H1 (cell line): ENCODE data around the gene PDGFD. TPM values are rescaled to one million over a fixed set of nuclear protein-coding genes. Genes with fewer than 3 reads are reported as not detected.

Experiments
- CTCF ChIA-PET: fragments of 300-600 bp; sonication (Branson Sonifier 250); formaldehyde crosslinking; loops from one replicate; lab custom pipeline; 2021; ENCODE audit not compliant: partially characterized antibody; lab: Charles Lee
- POLR2A ChIA-PET: fragments of 300-600 bp; sonication (Branson Sonifier 250); formaldehyde crosslinking; loops from one replicate; lab custom pipeline; 2021; ENCODE audit warnings: inconsistent platforms; ENCODE audit not compliant: partially characterized antibody; lab: Charles Lee
- DNase-seq, 2 experiments: peaks; one replicate each; pipeline versions ENCODE4 v3.0.0 to v3.0.0-alpha.2; 2010 to 2022; ENCODE audit warnings: low spot score in 2 of 2, low read depth in 1 of 2, mixed read lengths in 1 of 2
- FAIRE-seq: peaks from 2 replicates; lab custom pipeline; 2011; peaks lifted over from hg19 to GRCh38; lab: Jason Lieb, UNC
- H2AFZ ChIP-seq: 2 replicates; pipeline ENCODE4 v1.8.1; 2012; ENCODE audit warnings: low read length, inconsistent platforms
- H2AK5ac ChIP-seq: 2 replicates; pipeline ENCODE4 v1.6.1; 2013; ENCODE audit warnings: low read depth, low read length
- H2BK120ac ChIP-seq: replicated peaks from 2 replicates; pipeline ENCODE3; 2013; ENCODE audit warnings: low read depth, low read length, inconsistent platforms
- H2BK12ac ChIP-seq: 2 replicates; pipeline ENCODE4 v1.6.1; 2013; ENCODE audit warnings: low read depth, low read length
- H2BK15ac ChIP-seq: 2 replicates; pipeline ENCODE4 v1.6.1; 2013; ENCODE audit warnings: low read length
- H2BK20ac ChIP-seq: 2 replicates; pipeline ENCODE4 v1.6.1; 2013; ENCODE audit warnings: low read length
- H2BK5ac ChIP-seq: 2 replicates; pipeline ENCODE4 v1.6.1; 2013; ENCODE audit warnings: low read depth, low read length
- H3K14ac ChIP-seq: 2 replicates; pipeline ENCODE4 v1.6.1; 2013; ENCODE audit warnings: inconsistent platforms; ENCODE audit not compliant: insufficient read length
- H3K18ac ChIP-seq: 2 replicates; pipeline ENCODE4 v1.6.1; 2013; ENCODE audit warnings: low read length; ENCODE audit errors: extremely low read depth
- H3K23ac ChIP-seq: 2 replicates; pipeline ENCODE4 v1.6.1; 2013; ENCODE audit warnings: inconsistent platforms; ENCODE audit not compliant: insufficient read length
- H3K23me2 ChIP-seq: 2 replicates; pipeline ENCODE4 v1.6.1; 2013; ENCODE audit warnings: low read depth, low read length
- H3K27ac ChIP-seq: 2 replicates; pipeline ENCODE4 v1.6.1; 2011; ENCODE audit warnings: low read depth, low read length, inconsistent platforms
- H3K27me3 ChIP-seq, 4 experiments: replicated peaks in 1 of 4; 1 replicate in 1 of 4; 2 replicates in 3 of 4; pipeline versions ENCODE4 v1.6.1 to v1.8.1; 2011 to 2013; ENCODE audit warnings: low read length in 3 of 4, mild to moderate bottlenecking in 3 of 4, inconsistent platforms in 2 of 4, mixed read lengths in 2 of 4, moderate library complexity in 1 of 4; ENCODE audit not compliant: control insufficient read depth in 3 of 4, insufficient read depth in 3 of 4; ENCODE audit errors: extremely low read depth in 1 of 4
- H3K36me3 ChIP-seq, 4 experiments: 2 replicates each; pipeline versions ENCODE4 v1.6.1 to v1.8.1; 2011 to 2013; ENCODE audit warnings: mild to moderate bottlenecking in 4 of 4, low read length in 3 of 4, moderate library complexity in 2 of 4, control low read depth in 1 of 4, inconsistent platforms in 1 of 4; ENCODE audit not compliant: insufficient read depth in 4 of 4, control insufficient read depth in 2 of 4
- H3K4ac ChIP-seq: replicated peaks from 2 replicates; pipeline ENCODE3; 2013; ENCODE audit warnings: low read length, low read depth, mixed read lengths, inconsistent platforms; ENCODE audit not compliant: insufficient read length
- H3K4me1 ChIP-seq, 4 experiments: replicated peaks in 1 of 4; 1 replicate in 1 of 4; 2 replicates in 3 of 4; pipeline versions ENCODE4 v1.6.1 to v1.8.1; 2011 to 2013; ENCODE audit warnings: low read length in 3 of 4, inconsistent platforms in 2 of 4, mixed read lengths in 1 of 4; ENCODE audit not compliant: insufficient read depth in 4 of 4, control insufficient read depth in 3 of 4
- H3K4me2 ChIP-seq, 2 experiments: 2 replicates each; pipeline versions ENCODE4 v1.6.1 to v1.8.1; 2011 to 2013; ENCODE audit warnings: low read depth in 2 of 2, low read length in 2 of 2, control low read depth in 1 of 2, inconsistent platforms in 1 of 2, mild to moderate bottlenecking in 1 of 2; ENCODE audit not compliant: insufficient read depth in 1 of 2
- H3K4me3 ChIP-seq, 4 experiments: fragments of 200-600, 300-600 bp in 1 of 4; sonication (generic), shearing (Covaris generic), sonication (Bioruptor Twin) in 1 of 4; 2 replicates each; pipeline versions ENCODE4 v1.5.1 to v1.8.1; 2011 to 2016; ENCODE audit warnings: low read length in 4 of 4, low read depth in 3 of 4, control low read depth in 2 of 4, inconsistent platforms in 2 of 4, mild to moderate bottlenecking in 2 of 4, mixed read lengths in 1 of 4, moderate library complexity in 1 of 4; ENCODE audit not compliant: insufficient read depth in 2 of 4; ENCODE audit errors: extremely low read depth in 1 of 4
- H3K56ac ChIP-seq: replicated peaks from 2 replicates; pipeline ENCODE3; 2013; ENCODE audit warnings: low read depth, mild to moderate bottlenecking, mixed read lengths, low read length, inconsistent platforms; ENCODE audit not compliant: insufficient read length
- H3K79me1 ChIP-seq: 2 replicates; pipeline ENCODE4 v1.6.1; 2013; ENCODE audit warnings: low read depth, low read length, control low read depth
- H3K79me2 ChIP-seq, 2 experiments: 2 replicates each; pipeline versions ENCODE4 v1.6.1 to v1.8.1; 2012 to 2013; ENCODE audit warnings: low read length in 2 of 2, mild to moderate bottlenecking in 2 of 2, inconsistent platforms in 1 of 2; ENCODE audit not compliant: insufficient read depth in 2 of 2, control insufficient read depth in 1 of 2
- H3K9ac ChIP-seq, 4 experiments: replicated peaks in 1 of 4; 1 replicate in 1 of 4; 2 replicates in 3 of 4; pipeline versions ENCODE4 v1.6.1 to v1.8.1; 2011 to 2013; ENCODE audit warnings: low read depth in 3 of 4, low read length in 3 of 4, control low read depth in 2 of 4, mild to moderate bottlenecking in 2 of 4, moderate library complexity in 2 of 4, inconsistent platforms in 1 of 4; ENCODE audit errors: extremely low read depth in 1 of 4
- H3K9me3 ChIP-seq, 2 experiments: 2 replicates each; pipeline versions ENCODE4 v1.6.1 to v1.8.1; 2012 to 2013; ENCODE audit warnings: mild to moderate bottlenecking in 2 of 2, moderate library complexity in 2 of 2, control low read depth in 1 of 2, inconsistent platforms in 1 of 2, low read depth in 1 of 2, low read length in 1 of 2, mixed read lengths in 1 of 2; ENCODE audit not compliant: insufficient read depth in 2 of 2
- H4K20me1 ChIP-seq, 2 experiments: replicated peaks in 1 of 2; 2 replicates each; pipeline versions ENCODE3 to v1.8.1; 2011 to 2013; ENCODE audit warnings: inconsistent platforms in 2 of 2, low read length in 2 of 2, mild to moderate bottlenecking in 1 of 2; ENCODE audit not compliant: insufficient read depth in 2 of 2, control insufficient read depth in 1 of 2
- H4K5ac ChIP-seq: 2 replicates; pipeline ENCODE4 v1.6.1; 2013; ENCODE audit warnings: low read length, low read depth, mixed read lengths, inconsistent platforms; ENCODE audit not compliant: insufficient read length
- H4K8ac ChIP-seq: 2 replicates; pipeline ENCODE4 v1.8.0; 2013; ENCODE audit warnings: mild to moderate bottlenecking, moderate library complexity, low read length, inconsistent platforms; ENCODE audit not compliant: insufficient read depth; ENCODE audit errors: extremely low read depth
- H4K91ac ChIP-seq: replicated peaks from 2 replicates; pipeline ENCODE3; 2013; ENCODE audit warnings: low read length, mixed read lengths, inconsistent platforms; ENCODE audit not compliant: insufficient read length
- BACH1 ChIP-seq: IDR thresholded peaks from 2 replicates; pipeline ENCODE4 v1.6.1; 2012; ENCODE audit warnings: low read length, improper control_type of control experiment
- BRCA1 ChIP-seq: IDR thresholded peaks from 2 replicates; pipeline ENCODE4 v1.6.1; 2012; ENCODE audit warnings: low read depth, low read length, improper control_type of control experiment
- CBX8 ChIP-seq: fragments of 300-800, 300-1000 bp; sonication (generic); IDR thresholded peaks from 2 replicates; pipeline ENCODE4 v1.7.1; 2016; ENCODE audit warnings: low read depth, low read length, borderline replicate concordance
- CHD1 ChIP-seq: IDR thresholded peaks from 2 replicates; pipeline ENCODE4 v1.6.1; 2012; ENCODE audit warnings: low read depth, low read length, improper control_type of control experiment
- EGR1 ChIP-seq: IDR thresholded peaks from 2 replicates; pipeline ENCODE4 v1.6.1; 2011; ENCODE audit warnings: low read depth, low read length, borderline replicate concordance
- GABPA ChIP-seq: IDR thresholded peaks from 2 replicates; pipeline ENCODE4 v1.6.1; 2011; ENCODE audit warnings: mild to moderate bottlenecking, low read length, moderate library complexity, borderline replicate concordance; ENCODE audit not compliant: insufficient read depth
- HDAC6 ChIP-seq: IDR thresholded peaks from one replicate; pipeline ENCODE4 v1.7.1; 2012; ENCODE audit warnings: low read depth, mild to moderate bottlenecking, inconsistent platforms, low read length, moderate library complexity
- KDM1A ChIP-seq: fragments of 200-600, 300-600 bp; sonication (generic); IDR thresholded peaks from 2 replicates; pipeline ENCODE4 v1.7.1; 2016; ENCODE audit warnings: mild to moderate bottlenecking, low read length, borderline replicate concordance
- KDM5A ChIP-seq: fragments of 200-600 bp; IDR thresholded peaks from 2 replicates; pipeline ENCODE4 v1.7.1; 2012; ENCODE audit warnings: mild to moderate bottlenecking, low read length, inconsistent platforms, mixed read lengths
- POLR2AphosphoS5 ChIP-seq: IDR thresholded peaks from 2 replicates; pipeline ENCODE4 v1.6.1; 2011; ENCODE audit warnings: low read depth, low read length
- SUZ12 ChIP-seq: fragments of 200-600 bp; sonication (generic); IDR thresholded peaks from 2 replicates; pipeline ENCODE4 v1.6.1; 2012; ENCODE audit warnings: mild to moderate bottlenecking, inconsistent platforms, low read length, moderate library complexity, mixed read lengths
- TEAD4 ChIP-seq: IDR thresholded peaks from 2 replicates; pipeline ENCODE4 v1.6.1; 2012; ENCODE audit warnings: low read depth, low read length, inconsistent platforms, mixed read lengths
- WGBS, 2 experiments: shearing (Covaris generic) in 1 of 2; methylation state at CpG; one replicate each; pipeline versions ENCODE4 v1.1.6 to v1.1.7; 2013 to 2015; ENCODE audit warnings: low lambda C conversion rate in 2 of 2, mixed read lengths in 2 of 2, inconsistent platforms in 1 of 2, low coverage in 1 of 2, missing lambda C conversion rate in 1 of 2; ENCODE audit not compliant: insufficient replicate concordance in 2 of 2, insufficient coverage in 1 of 2, insufficient read length in 1 of 2; ENCODE audit errors: extremely low coverage in 1 of 2, missing lambda C conversion rate in 1 of 2; 5-methylcytosine and 5-hydroxymethylcytosine counted together
- polyA plus RNA-seq, 7 experiments: library from polyadenylated mRNA; depleted of rRNA in 3 of 7; stranded (reverse) in 5 of 7; unstranded in 2 of 7; fragments of >200 nt in 5 of 7; fragments of 200-250 nt in 2 of 7; gene quantifications; 1 replicate in 5 of 7; 2 replicates in 1 of 7; 4 replicates in 1 of 7; pipeline versions ENCODE4 v1.2.1 to v1.2.3, GENCODE V29; 2011 to 2013; ENCODE audit warnings: missing spikeins in 2 of 7, mixed read lengths in 2 of 7
- total RNA-seq: library from RNA; stranded (reverse); fragmentation: NEBNext Ultra II Directional; extraction: Animal tissue kit (Norgen Biotek cat#: 25700); gene quantifications from 2 replicates; pipeline ENCODE4 v1.2.1, GENCODE V29; 2021
- TF ChIP-seq, protein P1 (sequence below): IDR thresholded peaks from 2 replicates; pipeline ENCODE4 v1.6.1; 2012; ENCODE audit warnings: low read length, inconsistent platforms

PDGFD gene
- total and polyA plus RNA-seq, 2 of the 8 experiments (the other 6 are each of a cell fraction or from before 2014, with no cell fraction given): 1.1 to 3.9 TPM

DNA sequence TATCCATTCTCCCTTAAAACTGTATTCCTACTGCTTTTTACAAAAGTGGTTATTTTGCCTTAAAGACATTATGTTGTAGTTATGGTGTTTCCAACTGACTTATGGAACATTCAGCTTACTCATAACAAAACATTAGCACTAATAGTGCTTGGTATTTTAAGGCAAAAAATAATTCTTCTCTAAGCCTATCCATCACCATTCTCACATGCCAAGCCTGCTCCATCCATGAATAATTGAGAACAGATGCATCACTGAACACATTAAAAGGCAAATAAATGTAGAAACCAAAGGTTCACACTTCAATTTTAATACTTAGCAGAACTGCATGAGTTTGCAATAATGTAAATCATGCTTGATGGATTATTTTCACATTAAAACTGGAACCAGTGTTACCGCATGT lies 169.9 kb downstream of the PDGFD start:
- no peak for FAIRE-seq
- TF ChIP-seq BACH1: no peak
- no peak for TF ChIP-seq SUZ12
- no peak for TF ChIP-seq EGR1
- no peak for TF ChIP-seq BRCA1
- no peak for TF ChIP-seq KDM1A
- no peak for TF ChIP-seq KDM5A
- no peak for TF ChIP-seq CHD1
- TF ChIP-seq TEAD4: no peak
- TF ChIP-seq GABPA: no peak
- no peak for TF ChIP-seq CBX8
- TF ChIP-seq HDAC6: no peak
- no peak for TF ChIP-seq POLR2AphosphoS5
- TF ChIP-seq, protein P1, sequence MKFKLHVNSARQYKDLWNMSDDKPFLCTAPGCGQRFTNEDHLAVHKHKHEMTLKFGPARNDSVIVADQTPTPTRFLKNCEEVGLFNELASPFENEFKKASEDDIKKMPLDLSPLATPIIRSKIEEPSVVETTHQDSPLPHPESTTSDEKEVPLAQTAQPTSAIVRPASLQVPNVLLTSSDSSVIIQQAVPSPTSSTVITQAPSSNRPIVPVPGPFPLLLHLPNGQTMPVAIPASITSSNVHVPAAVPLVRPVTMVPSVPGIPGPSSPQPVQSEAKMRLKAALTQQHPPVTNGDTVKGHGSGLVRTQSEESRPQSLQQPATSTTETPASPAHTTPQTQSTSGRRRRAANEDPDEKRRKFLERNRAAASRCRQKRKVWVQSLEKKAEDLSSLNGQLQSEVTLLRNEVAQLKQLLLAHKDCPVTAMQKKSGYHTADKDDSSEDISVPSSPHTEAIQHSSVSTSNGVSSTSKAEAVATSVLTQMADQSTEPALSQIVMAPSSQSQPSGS: no peak
- H2AFZ ChIP-seq: no peak overlapping the region
- H2BK5ac ChIP-seq: no peak overlapping the region
- H2BK120ac ChIP-seq: no peak overlapping the region
- H3K9me3 ChIP-seq: no peaks in the 10 kb centered on the region
- H3K23me2 ChIP-seq: no peaks in the 10 kb centered on the region
- H3K27me3 ChIP-seq: no peaks in the 10 kb centered on the region
- no peak overlapping the region for H3K4me2 ChIP-seq
- no peaks in the 10 kb centered on the region for H3K79me2 ChIP-seq
- no peak overlapping the region for H2BK12ac ChIP-seq
- H3K4me1 ChIP-seq: no peaks in the 10 kb centered on the region
- no peaks in the 10 kb centered on the region for H3K36me3 ChIP-seq
- no peak overlapping the region for H3K4ac ChIP-seq
- no peak overlapping the region for H3K27ac ChIP-seq
- DNase-seq: no peak
- H3K23ac ChIP-seq: no peak overlapping the region
- no peak overlapping the region for H3K4me3 ChIP-seq
- H3K9ac ChIP-seq: no peak overlapping the region
- no peak overlapping the region for H4K5ac ChIP-seq
- 100% methylated on average over 1 of the region's 1 CpG; no CpG with 5 or more reads in 1 of the 2 experiments for WGBS, 2 experiments
- no peak overlapping the region for H2AK5ac ChIP-seq
- H3K56ac ChIP-seq: no peak overlapping the region
- no peak overlapping the region for H2BK15ac ChIP-seq
- ChIA-PET CTCF (no interaction called here), POLR2A (no interaction called here)
- H4K8ac ChIP-seq: no peak overlapping the region
- H2BK20ac ChIP-seq: no peak overlapping the region
- no peaks in the 10 kb centered on the region for H4K20me1 ChIP-seq
- no peak overlapping the region for H3K18ac ChIP-seq
- H3K14ac ChIP-seq: no peak overlapping the region
- no peaks in the 10 kb centered on the region for H3K79me1 ChIP-seq
- no peak overlapping the region for H4K91ac ChIP-seq
